Muscle layer of colon (tissue), 2 donors: ENCODE data around the gene SLC4A11.
A peak's percentile ranks its signal among the peaks of the same experiment; 100 is the strongest.

Experiments used
- H3K27ac ChIP-seq: one replicate; pipeline ENCODE4 v1.7.0; 2013; ENCODE audit warnings: low read depth, mild to moderate bottlenecking, low read length, moderate library complexity
- H3K27me3 ChIP-seq, 2 donors: one replicate each; pipeline ENCODE4 v1.7.0; 2013; ENCODE audit warnings: low read length in 2 of 2, mild to moderate bottlenecking in 2 of 2; ENCODE audit not compliant: insufficient read depth in 2 of 2, control insufficient read depth in 1 of 2
- H3K36me3 ChIP-seq: one replicate; pipeline ENCODE4 v1.7.0; 2013; ENCODE audit warnings: mild to moderate bottlenecking, low read length; ENCODE audit not compliant: insufficient read depth
- H3K4me1 ChIP-seq: one replicate; pipeline ENCODE4 v1.7.0; 2013; ENCODE audit warnings: mild to moderate bottlenecking, low read length; ENCODE audit not compliant: insufficient read depth
- H3K4me3 ChIP-seq, 2 donors: one replicate each; pipeline ENCODE4 v1.7.0; 2013; ENCODE audit warnings: low read length in 2 of 2, low read depth in 1 of 2, mild to moderate bottlenecking in 1 of 2, moderate library complexity in 1 of 2
- H3K9ac ChIP-seq: one replicate; pipeline ENCODE4 v1.7.0; 2013; ENCODE audit warnings: low read length
- H3K9me3 ChIP-seq: one replicate; pipeline ENCODE4 v1.7.0; 2013; ENCODE audit warnings: mild to moderate bottlenecking, low read length
- donor health status: abdominal sarcoma.
- donor health status: Adenocarcinoma of cecum.

Gene SLC4A11

GRCh38 chr20:3244613-3245012, 5.6 kb upstream of the SLC4A11 start:
- no peak overlapping the region for H3K4me3 ChIP-seq

GRCh38 chr20:3243718-3244358, 4.8 kb upstream of the SLC4A11 start:
- no peak overlapping the region for H3K27ac ChIP-seq
- no peak overlapping the region for H3K9ac ChIP-seq
- H3K4me3 ChIP-seq: no peak overlapping the region
- H3K27me3 ChIP-seq: peaks cover 23 to 37% of the 10 kb centered on the region in 2 donors
- no peaks in the 10 kb centered on the region for H3K36me3 ChIP-seq
- H3K4me1 ChIP-seq: peaks cover 5% of the 10 kb centered on the region
- H3K9me3 ChIP-seq: no peaks in the 10 kb centered on the region

More at GRCh38 chr20:3244613-3245012, 5.6 kb upstream of the SLC4A11 start:
- peaks cover 3% of the 10 kb centered on the region for H3K4me1 ChIP-seq
- H3K36me3 ChIP-seq: no peaks in the 10 kb centered on the region
- H3K9me3 ChIP-seq: no peaks in the 10 kb centered on the region
- no peak overlapping the region for H3K27ac ChIP-seq
- H3K9ac ChIP-seq: no peak overlapping the region
- H3K27me3 ChIP-seq: peaks cover 19 to 29% of the 10 kb centered on the region in 2 donors

GRCh38 chr20:3242172-3242692, 3.2 kb upstream of the SLC4A11 start:
- Histone ChIP-seq H3K4me1 (peaks cover 5% of the 10 kb centered on the region), H3K36me3 (no peaks in the 10 kb centered on the region), H3K4me3 (no peak overlapping the region), H3K9ac (no peak overlapping the region), H3K27me3 (peaks cover 32 to 53% of the 10 kb centered on the region in 2 donors), H3K9me3 (no peaks in the 10 kb centered on the region), H3K27ac (no peak overlapping the region)

- Histone ChIP-seq H3K27me3 (peaks cover 33 to 61% of the 10 kb centered on the region in 2 donors), H3K27ac (no peak overlapping the region), H3K4me3 (no peak overlapping the region), H3K4me1 (peaks cover 5% of the 10 kb centered on the region), H3K9ac (no peak overlapping the region), H3K9me3 (no peaks in the 10 kb centered on the region), H3K36me3 (no peaks in the 10 kb centered on the region)
These were observed 1.9 kb upstream of the SLC4A11 start for GRCh38 chr20:3240776-3241363.

GRCh38 chr20:3239867-3240775, 1.1 kb upstream of the SLC4A11 start:
- no peak overlapping the region for H3K9ac ChIP-seq
- peaks cover 33 to 69% of the 10 kb centered on the region in 2 donors for H3K27me3 ChIP-seq
- H3K9me3 ChIP-seq: no peaks in the 10 kb centered on the region
- H3K36me3 ChIP-seq: no peaks in the 10 kb centered on the region
- peaks cover 5% of the 10 kb centered on the region for H3K4me1 ChIP-seq
- H3K27ac ChIP-seq: no peak overlapping the region
- H3K4me3 ChIP-seq: peak overlapping the region; percentile 41 to 54

GRCh38 chr20:3238616-3239025, 369 bp downstream of the SLC4A11 start:
- H3K27ac ChIP-seq: no peak overlapping the region

GRCh38 chr20:3237958-3238615, 903 bp downstream of the SLC4A11 start:
- Histone ChIP-seq H3K9me3 (no peaks in the 10 kb centered on the region), H3K4me1 (peaks cover 5% of the 10 kb centered on the region), H3K36me3 (no peaks in the 10 kb centered on the region), H3K4me3 (peak overlapping the region; percentile 41 to 54), H3K27me3 (peaks cover 22 to 59% of the 10 kb centered on the region in 2 donors), H3K27ac (no peak overlapping the region), H3K9ac (no peak overlapping the region)

More at GRCh38 chr20:3238616-3239025, 369 bp downstream of the SLC4A11 start:
- Histone ChIP-seq H3K4me1 (peaks cover 5% of the 10 kb centered on the region), H3K9ac (no peak overlapping the region), H3K36me3 (no peaks in the 10 kb centered on the region), H3K27me3 (peaks cover 23 to 62% of the 10 kb centered on the region in 2 donors), H3K4me3 (peak overlapping the region; percentile 41 to 54), H3K9me3 (no peaks in the 10 kb centered on the region)

- peaks cover 5% of the 10 kb centered on the region for H3K4me1 ChIP-seq
- H3K9ac ChIP-seq: no peak overlapping the region
- peaks cover 22 to 59% of the 10 kb centered on the region in 2 donors for H3K27me3 ChIP-seq
- no peak overlapping the region for H3K27ac ChIP-seq
- no peak overlapping the region for H3K4me3 ChIP-seq
- no peaks in the 10 kb centered on the region for H3K36me3 ChIP-seq
- H3K9me3 ChIP-seq: no peaks in the 10 kb centered on the region
These were observed 1.7 kb downstream of the SLC4A11 start for GRCh38 chr20:3237011-3237957.

- Histone ChIP-seq H3K36me3 (no peaks in the 10 kb centered on the region), H3K27ac (no peak overlapping the region), H3K4me3 (no peak overlapping the region), H3K9ac (no peak overlapping the region), H3K27me3 (peaks cover 22 to 56% of the 10 kb centered on the region in 2 donors), H3K9me3 (no peaks in the 10 kb centered on the region), H3K4me1 (peaks cover 5% of the 10 kb centered on the region)
These were observed 3.2 kb downstream of the SLC4A11 start for GRCh38 chr20:3235666-3236324.
